ENCODE results near the gene NME1.

NME1 gene

DNA sequence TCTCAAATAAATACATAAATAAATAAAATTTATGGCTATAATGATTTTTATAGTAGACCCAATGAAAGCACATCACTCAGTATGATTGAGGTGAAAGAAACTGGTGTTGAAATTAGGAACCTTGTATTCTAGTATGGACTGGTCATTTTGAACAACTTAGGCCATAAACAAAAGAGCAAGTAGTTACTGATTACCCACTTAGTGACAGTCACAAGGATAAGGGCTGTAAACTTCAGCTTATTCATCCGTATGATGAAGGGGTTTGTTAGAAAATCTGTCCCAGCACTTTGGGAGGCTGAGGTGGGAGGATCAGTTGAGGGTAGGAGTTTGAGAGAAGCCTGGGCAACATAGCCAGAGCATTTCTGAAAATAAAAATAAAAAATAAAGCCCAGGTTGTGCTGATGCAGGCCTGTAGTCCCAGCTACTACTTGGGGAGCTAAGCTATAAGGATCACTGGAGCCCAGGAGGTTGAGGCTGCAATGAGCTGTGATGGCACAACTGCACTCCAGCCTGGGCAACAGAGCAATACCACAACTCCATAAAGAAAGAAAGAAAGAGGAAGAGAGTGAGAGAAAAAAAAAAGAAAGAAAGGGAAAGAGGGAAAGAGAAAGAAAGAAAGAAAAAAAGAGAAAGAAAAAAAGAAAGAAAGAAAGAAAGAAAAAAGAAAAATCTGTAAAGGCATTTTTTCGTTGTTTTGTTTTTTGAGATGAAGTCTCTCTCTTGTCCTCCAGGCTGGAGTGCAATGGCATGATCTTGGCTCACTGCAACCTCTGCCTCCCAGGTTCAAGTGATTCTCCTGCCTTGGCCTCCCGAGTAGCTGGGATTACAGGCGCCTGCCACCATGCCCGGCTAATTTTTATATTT, 28.5 kb upstream of the NME1 start:
- Histone ChIP-seq H3K36me3 (no peaks in the 10 kb centered on the region), H3K4me1 (ENCODE audit: control insufficient read depth in 1 of 2, insufficient read depth in 1 of 2, low read depth in 1 of 2, low read length in 1 of 2) (peaks cover 13 to 16% of the 10 kb centered on the region in 2 experiments), H3K27ac (no peak overlapping the region), H3K9me3 (no peaks in the 10 kb centered on the region), H3K4me3 (ENCODE audit: low read depth in 1 of 2, low read length in 1 of 2) (no peak overlapping the region), H3K27me3 (no peaks in the 10 kb centered on the region)
- TF ChIP-seq CTCF (IDR thresholded peaks at IDR 0.05), result no peak

- TF ChIP-seq CTCF (IDR thresholded peaks at IDR 0.05), result no peak
- H3K4me1 ChIP-seq (ENCODE audit: control insufficient read depth in 1 of 2, insufficient read depth in 1 of 2, low read depth in 1 of 2, low read length in 1 of 2), result no peaks in the 10 kb centered on the region
- no peak overlapping the region for H3K27ac ChIP-seq
- no peaks in the 10 kb centered on the region for H3K36me3 ChIP-seq
- no peaks in the 10 kb centered on the region for H3K9me3 ChIP-seq
- H3K27me3 ChIP-seq, result no peaks in the 10 kb centered on the region
- H3K4me3 ChIP-seq (ENCODE audit: low read depth in 1 of 2, low read length in 1 of 2), result no peak overlapping the region
Measured at GRCh38 chr17:51128076-51128475, 25.3 kb upstream of the NME1 start.

GRCh38 chr17:51132964-51133319, 20.4 kb upstream of the NME1 start:
- Histone ChIP-seq H3K36me3 (no peaks in the 10 kb centered on the region), H3K27me3 (no peaks in the 10 kb centered on the region), H3K4me1 (ENCODE audit: control insufficient read depth in 1 of 2, insufficient read depth in 1 of 2, low read depth in 1 of 2, low read length in 1 of 2) (no peaks in the 10 kb centered on the region), H3K4me3 (ENCODE audit: low read depth in 1 of 2, low read length in 1 of 2) (no peak overlapping the region), H3K27ac (no peak overlapping the region), H3K9me3 (no peaks in the 10 kb centered on the region)
- TF ChIP-seq CTCF (IDR thresholded peaks at IDR 0.05), result no peak

- no peak overlapping the region for H3K4me3 ChIP-seq (ENCODE audit: low read depth in 1 of 2, low read length in 1 of 2)
- TF ChIP-seq CTCF (IDR thresholded peaks at IDR 0.05), result no peak
- H3K27ac ChIP-seq, result no peak overlapping the region
- H3K27me3 ChIP-seq, result no peaks in the 10 kb centered on the region
- H3K4me1 ChIP-seq (ENCODE audit: control insufficient read depth in 1 of 2, insufficient read depth in 1 of 2, low read depth in 1 of 2, low read length in 1 of 2), result no peaks in the 10 kb centered on the region
- no peaks in the 10 kb centered on the region for H3K36me3 ChIP-seq
- H3K9me3 ChIP-seq, result no peaks in the 10 kb centered on the region
Measured at GRCh38 chr17:51133365-51133764, 20.0 kb upstream of the NME1 start.

- TF ChIP-seq CTCF (IDR thresholded peaks at IDR 0.05), result no peak
- Histone ChIP-seq H3K27ac (no peak overlapping the region), H3K4me1 (ENCODE audit: control insufficient read depth in 1 of 2, insufficient read depth in 1 of 2, low read depth in 1 of 2, low read length in 1 of 2) (no peaks in the 10 kb centered on the region), H3K36me3 (no peaks in the 10 kb centered on the region), H3K9me3 (no peaks in the 10 kb centered on the region), H3K4me3 (ENCODE audit: low read depth in 1 of 2, low read length in 1 of 2) (no peak overlapping the region), H3K27me3 (no peaks in the 10 kb centered on the region)
Measured at GRCh38 chr17:51135956-51136355, 17.4 kb upstream of the NME1 start.

Data from neutrophil (primary cell).